Activated CD8-positive, alpha-beta memory T cell treated with anti-CD3 and anti-CD28 coated beads, Interleukin-2, amount 50 U/mL, for 48 hours (primary cell): Measurements from ENCODE around the gene DCLK2.

Experiments
- DNase-seq: peaks from one replicate; pipeline ENCODE4 v3.0.0-alpha.2; 2020

Gene DCLK2

DNA sequence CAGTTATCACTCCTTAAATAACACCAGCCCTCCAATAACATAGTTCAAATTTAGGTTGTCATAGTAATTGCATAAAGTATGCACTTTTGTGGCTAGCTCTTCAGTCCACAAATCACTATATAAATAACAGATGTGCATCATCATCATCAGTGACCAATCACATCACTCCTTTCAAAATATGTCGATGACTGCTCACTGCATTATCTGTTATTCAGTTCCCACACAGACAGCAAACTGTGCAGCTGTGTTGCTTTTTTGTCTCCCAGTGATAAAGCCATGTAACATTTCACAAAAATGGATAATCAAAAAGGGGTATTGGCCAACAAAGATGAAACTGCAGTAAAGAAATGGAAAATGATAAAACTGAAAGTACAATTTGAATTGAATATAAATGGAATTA lies 205.4 kb downstream of the DCLK2 start:
- no peak for DNase-seq

DNA sequence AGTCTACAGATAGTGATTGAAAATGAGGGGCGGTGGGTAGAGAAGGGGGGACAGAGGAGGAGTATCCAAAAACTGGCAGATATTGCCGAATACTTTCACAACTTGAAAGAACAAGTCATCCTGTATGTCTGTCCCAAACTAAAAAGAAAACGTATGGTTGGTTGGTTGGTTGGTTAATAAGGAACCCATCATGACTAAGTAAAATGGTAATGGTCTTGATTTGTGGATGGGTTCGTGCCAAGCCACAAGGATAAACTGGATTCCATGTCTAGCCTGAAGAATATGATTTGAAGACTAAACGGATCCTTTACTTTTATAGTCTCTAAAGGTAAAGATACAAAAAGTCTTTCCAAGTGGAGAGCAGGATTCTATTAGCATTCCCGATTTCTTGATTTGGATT lies 208.4 kb downstream of the DCLK2 start:
- DNase-seq: no peak

DNA sequence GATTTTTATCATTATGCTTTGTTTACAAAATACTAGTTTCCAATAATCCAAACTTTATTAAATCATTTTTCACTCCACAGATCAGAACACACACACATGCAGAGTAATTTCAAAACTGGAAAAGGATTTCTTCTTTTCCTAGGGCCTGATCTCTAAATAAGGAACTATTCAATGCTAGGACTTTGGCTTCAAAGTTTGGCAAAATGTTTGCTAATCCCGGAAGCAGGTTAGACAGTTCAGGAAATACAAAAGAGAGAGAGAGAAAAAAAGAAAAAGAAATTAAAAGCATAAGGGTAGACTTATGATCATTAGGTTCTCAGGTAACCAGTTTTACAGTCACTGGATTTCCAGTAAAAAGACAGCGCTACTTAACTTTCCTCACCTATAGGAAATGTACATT lies 211.0 kb downstream of the DCLK2 start:
- no peak for DNase-seq

DNA sequence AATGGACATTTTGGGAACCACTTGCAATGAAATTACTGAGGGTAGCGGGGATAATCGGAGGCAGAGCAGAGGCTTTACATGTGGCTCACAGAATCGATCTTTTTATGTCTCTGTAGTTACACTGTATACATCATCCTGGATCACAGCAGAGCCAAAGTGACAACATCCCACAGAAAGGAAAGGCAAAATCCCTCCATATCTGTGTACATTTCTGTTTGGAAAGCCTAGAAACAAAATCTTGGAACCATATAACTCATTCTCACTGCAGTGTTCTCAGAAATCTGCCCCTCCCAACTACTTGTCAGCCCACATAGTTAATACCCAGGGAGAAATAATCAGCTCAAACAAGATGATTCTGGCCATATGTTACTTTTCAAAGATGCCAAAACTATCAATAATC lies 211.6 kb downstream of the DCLK2 start:
- DNase-seq: no peak

DNA sequence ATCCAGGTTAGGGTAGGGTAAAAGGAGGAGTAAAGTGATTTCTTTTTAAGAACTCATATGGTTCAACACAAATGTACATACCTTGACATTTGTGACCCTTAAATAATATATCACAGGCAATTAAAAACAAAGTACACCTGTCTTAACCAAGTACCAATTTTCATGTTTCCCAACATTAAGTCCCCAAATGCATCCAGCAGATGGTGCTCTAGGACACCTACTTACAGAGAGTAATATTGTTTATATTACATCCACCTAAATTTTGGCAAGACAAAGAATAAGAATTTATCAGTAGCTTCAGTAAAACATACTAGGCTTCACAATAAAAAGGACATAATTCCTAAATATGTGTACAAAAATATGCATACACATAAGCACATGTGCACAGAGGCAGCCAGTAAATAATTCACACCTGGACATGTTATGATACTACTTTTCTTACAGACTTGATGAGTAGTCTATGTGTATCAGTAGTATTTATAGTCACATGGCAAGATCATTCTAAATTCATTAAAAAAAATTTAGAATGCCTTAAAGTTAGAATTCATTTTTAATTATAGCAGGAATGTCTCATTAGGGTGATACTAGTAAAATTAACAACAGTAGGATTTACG lies 219.7 kb downstream of the DCLK2 start:
- DNase-seq: no peak

DNA sequence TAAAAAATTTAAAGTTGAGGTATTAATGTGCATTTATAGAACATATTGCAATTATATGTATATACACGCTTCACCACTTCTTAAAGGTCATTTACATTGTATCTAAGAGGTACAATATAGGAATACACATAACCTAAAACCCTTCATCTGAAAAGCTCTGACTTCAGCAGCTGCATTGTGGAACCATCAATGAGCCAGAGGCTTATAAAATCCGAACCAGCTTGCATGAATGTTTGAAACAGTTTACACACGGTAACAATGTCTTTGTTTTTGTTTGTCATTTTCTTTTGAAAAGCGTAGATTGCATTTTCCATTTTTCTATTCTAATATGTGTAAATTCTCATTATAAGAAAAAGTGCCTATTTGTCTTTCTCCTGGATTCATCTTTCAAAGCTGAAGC lies 221.6 kb downstream of the DCLK2 start:
- DNase-seq: no peak

DNA sequence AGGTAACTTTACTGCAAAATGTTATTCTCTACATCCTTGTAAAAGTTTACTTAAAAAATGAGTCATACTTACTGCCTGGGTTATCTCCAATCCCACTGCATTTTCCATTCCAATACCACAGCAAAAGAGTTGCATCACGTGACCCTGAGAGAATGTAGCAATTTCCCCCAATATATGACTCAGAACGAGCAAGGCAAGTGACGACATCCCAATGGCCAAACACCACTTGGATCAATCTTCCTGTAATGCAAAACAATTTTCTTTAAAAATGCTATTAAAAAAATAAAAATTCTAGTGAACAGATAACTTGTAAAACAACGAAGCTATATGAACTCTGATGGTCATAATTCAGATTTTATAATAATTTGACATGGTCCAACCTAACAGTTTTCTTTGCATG lies 224.3 kb downstream of the DCLK2 start:
- no peak for DNase-seq

DNA sequence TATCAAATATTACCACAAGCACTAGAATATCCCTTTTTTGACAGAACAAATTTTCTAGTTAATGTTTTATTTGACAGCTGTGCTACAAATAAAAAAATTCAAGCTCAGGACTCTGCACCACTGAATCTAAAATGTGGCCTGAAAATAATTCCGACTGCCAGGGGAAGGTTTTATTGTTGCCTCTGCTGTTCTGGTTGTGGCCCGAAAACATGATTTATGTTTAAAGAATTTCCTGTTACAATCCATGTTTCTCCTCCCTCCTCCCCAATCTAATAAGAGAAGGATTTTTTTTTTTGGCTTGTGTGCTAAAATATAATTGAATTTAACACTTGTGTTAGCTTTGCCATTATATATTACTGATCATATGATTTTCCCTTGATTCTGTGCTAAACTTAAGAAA lies 227.8 kb downstream of the DCLK2 start:
- DNase-seq: no peak

DNA sequence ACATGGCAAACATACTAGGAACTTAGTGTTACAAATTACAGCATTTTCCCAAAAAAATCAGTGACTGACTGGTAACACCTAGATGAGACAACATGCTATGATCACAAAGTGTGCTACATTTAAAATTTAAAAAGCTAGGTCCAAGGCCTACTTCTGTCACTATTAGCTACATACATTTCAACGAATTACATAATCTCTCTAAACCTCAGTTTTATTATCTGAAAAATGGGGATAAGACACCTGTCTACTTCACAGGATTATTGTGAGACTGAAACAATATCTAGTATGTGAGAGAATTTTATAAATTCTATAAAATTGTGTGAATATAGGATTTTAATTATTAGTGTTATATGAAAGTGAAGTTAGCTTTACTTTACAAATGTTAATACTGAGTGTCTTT lies 228.5 kb downstream of the DCLK2 start:
- no peak for DNase-seq
